H9 (cell line): ENCODE measurements around the gene LAMA3. TPM values are rescaled to one million over a fixed set of nuclear protein-coding genes. Genes with fewer than 3 reads are reported as not detected.

Experiments
- DNase-seq: peaks from one replicate; pipeline ENCODE4 v3.0.0-alpha.2; 2017
- H2AFZ ChIP-seq: one replicate; pipeline ENCODE4 v1.6.1; 2013; ENCODE audit warnings: mild to moderate bottlenecking, low read length, control low read depth, moderate library complexity
- H2AK5ac ChIP-seq: 2 replicates; pipeline ENCODE4 v1.6.1; 2013; ENCODE audit warnings: low read length, control low read depth, mixed read lengths; ENCODE audit not compliant: insufficient read length
- H2BK120ac ChIP-seq: one replicate; pipeline ENCODE4 v1.6.1; 2013; ENCODE audit warnings: low read depth, mild to moderate bottlenecking, low read length, control low read depth, inconsistent platforms; ENCODE audit not compliant: poor library complexity, severe bottlenecking
- H2BK12ac ChIP-seq: 2 replicates; pipeline ENCODE4 v1.6.1; 2013; ENCODE audit warnings: low read length, control low read depth, mixed read lengths, low read depth; ENCODE audit not compliant: insufficient read length
- H2BK15ac ChIP-seq: 2 replicates; pipeline ENCODE4 v1.6.1; 2013; ENCODE audit warnings: low read depth, low read length, control low read depth
- H2BK20ac ChIP-seq: one replicate; pipeline ENCODE4 v1.6.1; 2013; ENCODE audit warnings: low read depth, mild to moderate bottlenecking, low read length, control low read depth, inconsistent platforms; ENCODE audit not compliant: poor library complexity, severe bottlenecking
- H2BK5ac ChIP-seq: 2 replicates; pipeline ENCODE4 v1.6.1; 2013; ENCODE audit warnings: low read length, control low read depth, mixed read lengths; ENCODE audit not compliant: insufficient read length
- H3K14ac ChIP-seq: 2 replicates; pipeline ENCODE4 v1.6.1; 2013; ENCODE audit warnings: low read length, control low read depth; ENCODE audit not compliant: insufficient read depth
- H3K18ac ChIP-seq: 2 replicates; pipeline ENCODE4 v1.6.1; 2013; ENCODE audit warnings: low read depth, mild to moderate bottlenecking, mixed read lengths, low read length, control low read depth; ENCODE audit not compliant: insufficient read length
- H3K23ac ChIP-seq: 2 replicates; pipeline ENCODE4 v1.6.1; 2013; ENCODE audit warnings: low read length, control low read depth, mixed read lengths, low read depth; ENCODE audit not compliant: insufficient read length
- H3K23me2 ChIP-seq: 2 replicates; pipeline ENCODE4 v1.6.1; 2013; ENCODE audit warnings: low read depth, mild to moderate bottlenecking, mixed read lengths, low read length, control low read depth; ENCODE audit not compliant: insufficient read length, poor library complexity, severe bottlenecking
- H3K27ac ChIP-seq: 2 replicates; pipeline ENCODE4 v1.5.1; 2013; ENCODE audit warnings: low read length, control low read depth, mixed read lengths, low read depth; ENCODE audit not compliant: insufficient read length
- H3K27me3 ChIP-seq: 2 replicates; pipeline ENCODE4 v1.6.1; 2013; ENCODE audit warnings: low read length, control low read depth, inconsistent platforms; ENCODE audit not compliant: insufficient read depth
- H3K4ac ChIP-seq: 2 replicates; pipeline ENCODE4 v1.6.1; 2013; ENCODE audit warnings: low read depth, mild to moderate bottlenecking, control low read depth, inconsistent platforms, low read length, moderate library complexity
- H3K4me1 ChIP-seq: 2 replicates; pipeline ENCODE4 v1.6.1; 2013; ENCODE audit warnings: low read length, control low read depth, inconsistent platforms; ENCODE audit not compliant: insufficient read depth
- H3K4me2 ChIP-seq: 2 replicates; pipeline ENCODE4 v1.6.1; 2013; ENCODE audit warnings: low read length, control low read depth, mixed read lengths; ENCODE audit not compliant: insufficient read length, insufficient read depth
- H3K56ac ChIP-seq: 2 replicates; pipeline ENCODE4 v1.6.1; 2013; ENCODE audit warnings: low read depth, mild to moderate bottlenecking, mixed read lengths, low read length, control low read depth; ENCODE audit not compliant: insufficient read length
- H3K79me1 ChIP-seq: 2 replicates; pipeline ENCODE4 v1.6.1; 2013; ENCODE audit warnings: low read depth, mild to moderate bottlenecking, moderate library complexity, low read length, control low read depth, inconsistent platforms; ENCODE audit not compliant: insufficient read depth, poor library complexity, severe bottlenecking
- H3K79me2 ChIP-seq: 2 replicates; pipeline ENCODE4 v1.6.1; 2013; ENCODE audit warnings: low read length, control low read depth, inconsistent platforms; ENCODE audit not compliant: insufficient read depth
- H3K9ac ChIP-seq: 2 replicates; pipeline ENCODE4 v1.6.1; 2013; ENCODE audit warnings: low read length, control low read depth, mixed read lengths; ENCODE audit not compliant: insufficient read length; ENCODE audit errors: extremely low read depth
- H3K9me3 ChIP-seq: one replicate; pipeline ENCODE4 v1.6.1; 2013; ENCODE audit warnings: low read depth, low read length, inconsistent platforms; ENCODE audit not compliant: control insufficient read depth
- H3T11ph ChIP-seq: one replicate; pipeline ENCODE4 v1.6.1; 2013; ENCODE audit warnings: mild to moderate bottlenecking, low read length, control low read depth, inconsistent platforms
- H4K20me1 ChIP-seq: one replicate; pipeline ENCODE4 v1.6.1; 2013; ENCODE audit not compliant: control insufficient read depth, insufficient read length, insufficient read depth
- H4K5ac ChIP-seq: 2 replicates; pipeline ENCODE4 v1.6.1; 2013; ENCODE audit warnings: low read depth, mild to moderate bottlenecking, mixed read lengths, low read length, control low read depth; ENCODE audit not compliant: insufficient read length
- H4K8ac ChIP-seq: replicated peaks from 2 replicates; pipeline ENCODE4 v1.6.1; 2013; ENCODE audit warnings: low read length, control low read depth, mixed read lengths, low read depth; ENCODE audit not compliant: insufficient read length
- H4K91ac ChIP-seq: 2 replicates; pipeline ENCODE4 v1.6.1; 2013; ENCODE audit warnings: low read depth, mild to moderate bottlenecking, moderate library complexity, mixed read lengths, low read length, control low read depth; ENCODE audit not compliant: insufficient read length
- H3K27ac Mint-ChIP-seq, 3 experiments: 2 replicates in 2 of 3; 3 replicates in 1 of 3; pipeline ENCODE4 v1.8.0; 2020 to 2021; ENCODE audit warnings: mixed read lengths in 3 of 3, mild to moderate bottlenecking in 1 of 3, moderate library complexity in 1 of 3
- H3K27me3 Mint-ChIP-seq: 2 replicates; pipeline ENCODE4 v1.8.0; 2021; ENCODE audit warnings: low read depth, mild to moderate bottlenecking, moderate library complexity, mixed read lengths
- H3K36me3 Mint-ChIP-seq, 3 experiments: 2 replicates in 2 of 3; 3 replicates in 1 of 3; pipeline ENCODE4 v1.8.0; 2020 to 2021; ENCODE audit warnings: low read depth in 3 of 3, mixed read lengths in 3 of 3; ENCODE audit not compliant: insufficient read depth in 1 of 3
- H3K4me1 Mint-ChIP-seq, 2 experiments: 2 replicates each; pipeline ENCODE4 v1.8.0; 2020; ENCODE audit warnings: mixed read lengths in 2 of 2
- H3K4me3 Mint-ChIP-seq, 2 experiments: 2 replicates in 1 of 2; 3 replicates in 1 of 2; pipeline ENCODE4 v1.8.0; 2020 to 2021; ENCODE audit warnings: mild to moderate bottlenecking in 2 of 2, mixed read lengths in 2 of 2, moderate library complexity in 1 of 2
- H3K9me3 Mint-ChIP-seq, 2 experiments: 2 replicates in 1 of 2; 3 replicates in 1 of 2; pipeline ENCODE4 v1.8.0; 2020; ENCODE audit warnings: mild to moderate bottlenecking in 2 of 2, mixed read lengths in 2 of 2, moderate library complexity in 1 of 2
- CTCF ChIP-seq: fragments of 200-600 bp; sonication (generic); conservative IDR thresholded peaks from 3 replicates; pipeline ENCODE4 v1.8.0; 2021; ENCODE audit warnings: antibody characterized with exemption, mild to moderate bottlenecking
- WGBS: extraction: QIAGEN DNeasy Blood & Tissue Kit; methylation state at CpG from one replicate; pipeline ENCODE4 v1.1.7; 2013; ENCODE audit warnings: missing lambda C conversion rate, low lambda C conversion rate, mixed read lengths; ENCODE audit not compliant: insufficient read length; ENCODE audit errors: extremely low coverage; 5-methylcytosine and 5-hydroxymethylcytosine counted together
- total RNA-seq: library from RNA; stranded (reverse); gene quantifications from 2 replicates; pipeline ENCODE4 v1.2.1, GENCODE V29; 2021

Gene LAMA3
- total RNA-seq, 1 experiment from 2014 or later = 0.33 TPM

DNA sequence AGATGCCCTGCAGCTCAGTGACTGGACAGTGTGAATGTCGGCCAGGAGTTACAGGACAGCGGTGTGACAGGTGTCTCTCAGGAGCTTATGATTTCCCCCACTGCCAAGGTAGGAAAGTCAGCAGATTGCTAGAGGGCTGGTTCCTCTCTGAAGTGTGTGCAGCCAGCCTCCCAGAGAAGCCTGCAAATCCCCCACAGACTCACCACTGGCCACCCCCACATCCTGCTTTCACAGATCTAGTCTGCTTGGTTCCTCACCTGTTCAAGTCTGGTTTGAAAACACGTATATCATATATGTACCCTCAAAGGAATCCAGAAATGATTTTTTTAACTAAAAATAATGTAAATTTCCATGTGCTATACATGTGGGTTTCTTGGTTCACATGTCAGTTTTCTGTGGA, 121.1 kb downstream of the LAMA3 start:
- Histone ChIP-seq H3K9ac (no peak overlapping the region), H4K20me1 (no peaks in the 10 kb centered on the region), H2BK20ac (no peak overlapping the region), H3K79me1 (no peaks in the 10 kb centered on the region), H2AFZ (no peak overlapping the region), H2BK15ac (no peak overlapping the region), H3K4me2 (no peak overlapping the region), H4K5ac (no peak overlapping the region), H3K27me3 (no peaks in the 10 kb centered on the region), H3K27ac (no peak overlapping the region), H3K4me1 (peaks cover 3% of the 10 kb centered on the region; the same call in 1 of the 2 replicates), H2BK120ac (no peak overlapping the region), H3K23me2 (no peaks in the 10 kb centered on the region), H3K18ac (no peak overlapping the region), H3K23ac (no peak overlapping the region), H2AK5ac (no peak overlapping the region), H3K79me2 (no peaks in the 10 kb centered on the region), H3K9me3 (no peaks in the 10 kb centered on the region), H2BK12ac (no peak overlapping the region), H4K91ac (no peak overlapping the region), H3K4ac (no peak overlapping the region), H3T11ph (no peak overlapping the region), H3K56ac (no peak overlapping the region), H2BK5ac (no peak overlapping the region), H4K8ac (no peak overlapping the region), H3K14ac (no peak overlapping the region)
- no peak for TF ChIP-seq CTCF
- DNase-seq = no peak
- Mint-ChIP-seq H3K9me3 (peaks cover 3% of the 10 kb centered on the region in 2 experiments; a peak in 1 of 5 replicates), H3K36me3 (peaks cover 0 to 2% (median 0%) of the 10 kb centered on the region in 3 experiments; a peak in 2 of 7 replicates), H3K27me3 (peaks cover 5% of the 10 kb centered on the region; the same call in 1 of the 2 replicates), H3K27ac (no peak overlapping the region), H3K4me1 (peaks cover 28 to 30% of the 10 kb centered on the region in 2 experiments), H3K4me3 (no peak overlapping the region)
- WGBS = no CpG with 5 or more reads among the region's 3 CpGs
